ENCODE measurements around the gene CYTH2.
"Not testable (repeated sequence)": the region's sequence is repeated elsewhere in the genome, so short reads cannot be mapped to it uniquely, and the experiment has no call there.

Gene CYTH2

DNA sequence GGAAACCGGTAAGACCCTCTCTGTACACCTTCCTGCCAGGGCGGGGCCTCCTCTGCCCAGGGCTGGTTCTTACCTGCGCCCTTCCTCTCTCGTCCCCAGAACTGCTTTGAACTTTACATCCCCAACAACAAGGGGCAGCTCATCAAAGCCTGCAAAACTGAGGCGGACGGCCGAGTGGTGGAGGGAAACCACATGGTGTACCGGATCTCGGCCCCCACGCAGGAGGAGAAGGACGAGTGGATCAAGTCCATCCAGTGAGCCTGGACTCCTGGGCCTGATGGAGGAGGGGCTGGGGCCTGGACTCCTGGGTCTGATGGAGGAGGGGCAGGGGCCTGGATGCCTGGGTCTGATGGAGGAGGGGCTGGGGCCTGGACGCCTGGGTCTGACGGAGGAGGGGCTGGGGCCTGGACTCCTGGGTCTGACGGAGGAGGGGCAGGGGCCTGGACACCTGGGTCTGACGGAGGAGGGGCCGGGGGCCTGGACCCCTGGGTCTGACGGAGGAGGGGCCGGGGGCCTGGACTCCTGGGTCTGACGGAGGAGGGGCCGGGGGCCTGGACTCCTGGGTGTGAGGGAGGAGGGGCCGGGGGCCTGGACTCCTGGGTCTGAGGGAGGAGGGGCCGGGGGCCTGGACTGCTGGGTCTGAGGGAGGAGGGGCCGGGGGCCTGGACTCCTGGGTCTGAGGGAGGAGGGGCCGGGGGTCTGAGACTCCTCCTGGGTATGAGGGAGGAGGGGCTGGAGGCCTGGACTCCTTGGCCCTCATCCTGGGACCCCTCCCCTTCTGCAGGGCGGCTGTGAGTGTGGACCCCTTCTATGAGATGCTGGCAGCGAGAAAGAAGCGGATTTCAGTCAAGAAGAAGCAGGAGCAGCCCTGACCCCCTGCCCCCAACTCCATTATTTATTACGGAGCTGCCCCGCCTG lies 9.4 kb downstream of the CYTH2 start:
- DNase-seq: no peak

GRCh38 chr19:48479686-48480085 lies 10.5 kb downstream of the CYTH2 start:
- DNase-seq: no peak

- DNase-seq: no peak
Observed at GRCh38 chr19:48480183-48480557, 11.0 kb downstream of the CYTH2 start.

GRCh38 chr19:48480558-48481500 lies 11.7 kb downstream of the CYTH2 start:
- DNase-seq: no peak

DNA sequence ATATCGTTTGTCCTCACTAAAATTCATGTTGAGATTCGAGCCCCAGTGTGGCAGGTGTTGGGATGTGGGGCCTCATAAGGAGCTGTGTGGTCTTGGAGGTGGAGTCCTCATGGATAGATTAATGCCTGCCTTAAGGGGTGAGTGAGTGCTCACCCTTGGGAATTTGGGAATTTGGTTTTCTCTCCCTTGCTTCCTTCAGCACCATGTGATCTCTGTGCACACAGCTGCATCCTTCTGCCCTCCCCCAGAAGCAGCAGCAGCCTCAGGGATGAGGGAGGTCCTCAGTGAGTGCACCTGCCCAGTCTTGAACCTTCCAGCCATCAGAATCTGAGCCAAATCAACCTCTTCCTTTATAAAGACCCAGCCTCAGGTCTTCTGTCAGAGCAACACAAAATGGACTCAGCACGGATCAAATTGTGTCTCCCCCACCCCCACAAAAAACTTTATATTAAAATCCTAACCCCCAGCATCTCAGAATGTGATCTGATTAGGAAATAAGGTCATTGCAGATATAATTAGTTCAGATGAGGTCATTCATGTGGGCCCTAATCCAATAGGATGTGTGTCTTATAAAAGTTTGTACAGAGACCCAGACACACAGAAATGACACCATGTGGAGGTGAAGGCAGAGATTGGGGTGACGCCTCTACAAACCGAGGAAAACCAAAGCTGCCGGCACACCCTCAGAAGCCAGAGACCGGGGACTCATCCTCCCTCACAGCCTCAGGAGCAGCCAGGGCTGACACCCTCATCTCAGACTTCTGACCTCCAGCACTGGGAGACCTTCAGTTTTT lies 12.9 kb downstream of the CYTH2 start:
- no peak for DNase-seq

DNA sequence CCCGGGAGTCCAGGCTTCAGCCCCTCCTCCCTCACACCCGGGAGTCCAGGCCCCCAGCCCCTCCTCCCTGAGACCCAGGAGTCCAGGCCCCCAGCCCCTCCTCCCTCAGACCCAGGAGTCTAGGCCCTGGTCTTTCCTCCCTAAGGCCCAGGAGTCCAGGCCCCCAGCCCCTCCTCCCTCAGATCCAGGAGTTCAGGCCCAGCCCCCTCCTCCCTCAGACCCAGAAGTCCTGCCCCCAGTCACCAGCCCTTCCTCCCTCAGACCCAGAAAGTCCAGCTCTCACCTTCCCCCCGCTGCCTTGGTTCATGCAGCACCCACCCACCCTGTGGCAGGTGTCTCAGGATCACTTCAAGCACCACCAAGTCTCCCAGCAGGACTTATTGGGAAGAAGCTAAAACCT lies 14.1 kb downstream of the CYTH2 start:
- no peak for DNase-seq

GRCh38 chr19:48484247-48484893 lies 15.2 kb downstream of the CYTH2 start:
- no peak for DNase-seq

- DNase-seq: no peak
Observed at GRCh38 chr19:48484931-48485612, 15.9 kb downstream of the CYTH2 start.

DNA sequence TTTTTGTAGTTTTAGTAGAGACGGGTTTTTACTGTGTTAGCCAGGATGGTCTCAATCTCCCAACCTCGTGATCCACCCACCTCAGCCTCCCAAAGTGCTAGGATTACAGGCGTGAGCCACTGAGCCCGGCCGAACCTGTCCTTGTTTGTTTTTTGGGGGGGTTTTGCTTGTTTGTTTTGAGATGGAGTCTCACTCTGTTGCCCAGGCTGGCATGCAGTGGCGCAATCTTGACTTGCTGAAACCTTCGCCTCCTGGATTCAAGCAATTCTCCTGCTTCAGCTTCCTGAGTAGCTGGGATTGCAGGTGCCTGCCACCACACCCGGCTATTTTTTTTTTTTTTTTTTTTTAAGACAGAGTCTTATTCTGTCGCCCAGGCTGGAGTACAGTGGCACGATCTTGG lies 17.5 kb downstream of the CYTH2 start:
- DNase-seq: not testable (repeated sequence)

- no peak for DNase-seq
Observed at GRCh38 chr19:48487544-48487943, 18.4 kb downstream of the CYTH2 start.

GRCh38 chr19:48487948-48488347 lies 18.8 kb downstream of the CYTH2 start:
- DNase-seq: peak; percentile 74

DNA sequence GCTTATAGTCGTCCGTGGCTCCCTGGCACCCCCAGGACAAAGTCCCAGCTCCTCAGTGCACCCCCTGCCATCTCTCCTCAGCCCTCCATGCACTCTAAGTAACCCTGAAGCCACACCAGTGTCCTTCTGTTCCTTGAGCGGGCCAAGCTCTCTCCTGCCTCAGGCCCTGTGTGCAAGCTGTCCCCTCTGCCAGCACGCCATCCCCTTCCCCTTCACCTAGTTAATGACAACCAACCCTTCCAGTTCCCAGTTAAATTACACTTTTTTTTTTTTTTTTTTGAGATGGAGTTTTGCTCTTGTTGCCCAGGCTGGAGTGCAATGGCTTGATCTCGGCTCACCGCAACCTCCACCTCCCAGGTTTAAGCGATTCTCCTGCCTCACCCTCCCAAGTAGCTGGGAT lies 19.3 kb downstream of the CYTH2 start:
- not testable (repeated sequence) for DNase-seq

- DNase-seq: no peak
Observed at GRCh38 chr19:48489608-48490216, 20.5 kb downstream of the CYTH2 start.

- no peak for DNase-seq
Observed at GRCh38 chr19:48490981-48491792, 22.0 kb downstream of the CYTH2 start.

DNA sequence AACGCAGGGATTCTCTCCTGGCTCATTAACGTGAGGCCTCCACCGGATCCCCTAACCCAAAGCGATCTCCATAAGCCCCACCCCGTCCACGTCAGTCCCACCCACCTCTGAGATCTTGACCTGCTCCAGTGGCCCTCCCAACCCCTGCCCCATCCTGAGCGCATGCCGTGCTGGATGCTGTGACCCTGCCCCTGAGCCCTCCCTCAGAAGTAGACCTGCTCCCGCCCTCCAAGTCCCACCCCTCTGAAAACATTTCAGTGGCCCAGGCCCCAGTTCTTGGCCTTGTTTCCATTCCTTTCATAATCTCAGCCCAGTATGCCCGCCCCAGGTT lies 22.6 kb downstream of the CYTH2 start:
- no peak for DNase-seq

DNA sequence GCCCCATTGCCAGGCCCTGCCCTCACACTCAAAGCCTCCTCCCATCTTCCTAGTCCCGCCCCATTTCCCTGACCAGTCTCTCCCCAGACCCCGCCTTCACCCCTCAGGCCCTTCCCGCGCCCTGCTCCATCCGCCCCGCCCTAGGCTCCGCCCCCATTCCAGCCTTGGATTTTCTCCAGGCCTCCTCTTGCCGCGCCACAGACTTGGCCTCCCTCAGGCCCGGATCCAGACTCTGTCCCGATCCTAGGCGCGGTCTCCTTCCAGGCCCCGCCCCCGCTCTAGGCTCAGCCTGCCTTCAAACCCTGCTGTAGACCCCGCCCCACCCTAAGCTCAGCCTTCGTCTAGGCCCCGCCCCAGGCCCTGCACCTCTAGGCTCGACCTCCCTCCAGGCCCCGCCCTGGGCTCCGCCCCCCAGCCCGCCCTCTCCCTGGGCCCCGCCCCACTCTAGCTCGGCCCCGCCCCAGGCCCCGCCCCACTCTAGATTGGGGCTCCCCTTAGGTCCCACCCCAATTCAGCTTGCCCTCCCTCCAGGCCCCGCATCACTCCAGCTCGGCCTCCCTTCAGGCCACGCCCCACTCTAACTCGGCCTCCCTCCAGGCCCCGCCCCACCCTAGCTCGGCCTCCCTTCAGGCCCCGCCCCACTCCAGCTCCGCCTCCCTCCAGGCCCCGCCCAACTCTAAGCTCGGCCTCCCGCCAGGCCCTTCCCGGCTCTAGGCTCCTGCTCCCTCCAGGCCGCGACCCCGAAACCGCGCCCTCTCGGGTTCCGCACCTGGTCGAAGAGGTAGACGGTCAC lies 24.0 kb downstream of the CYTH2 start:
- DNase-seq: peak; percentile 99

GRCh38 chr19:48493718-48494401 lies 24.7 kb downstream of the CYTH2 start:
- DNase-seq: no peak

- DNase-seq: no peak
Observed at GRCh38 chr19:48495396-48495795, 26.2 kb downstream of the CYTH2 start.

All from amniotic stem cell (primary cell).